Activated T-helper 2 cell treated with anti-CD3 and anti-CD28 coated beads, Interferon-gamma antibody, Interleukin-2, Interleukin-4, amounts not matched to agents 10 μg/mL and 5 μg/mL and 100 μg/mL, durations not matched to agents 14 hours and 24 hours and 36 hours (primary cell): Measurements from ENCODE around the gene CEP112. TPM values are rescaled to one million over a fixed set of nuclear protein-coding genes. Genes with fewer than 3 reads are reported as not detected.

ENCODE experiments used
- DNase-seq: peaks from one replicate; pipeline ENCODE4 v3.0.0; 2021; ENCODE audit warnings: low spot score
- H3K27ac Mint-ChIP-seq: one replicate; pipeline ENCODE4 v1.8.0; 2021; ENCODE audit warnings: mixed read lengths
- H3K27me3 Mint-ChIP-seq: one replicate; pipeline ENCODE4 v1.8.0; 2021; ENCODE audit warnings: low read depth, mixed read lengths
- H3K36me3 Mint-ChIP-seq: one replicate; pipeline ENCODE4 v1.8.0; 2021; ENCODE audit warnings: low read depth, mixed read lengths
- H3K4me1 Mint-ChIP-seq: one replicate; pipeline ENCODE4 v1.8.0; 2021; ENCODE audit warnings: low read depth, mixed read lengths
- H3K4me3 Mint-ChIP-seq: one replicate; pipeline ENCODE4 v1.8.0; 2021; ENCODE audit warnings: low read depth, mild to moderate bottlenecking, moderate library complexity, mixed read lengths
- H3K9me3 Mint-ChIP-seq: one replicate; pipeline ENCODE4 v1.8.0; 2021; ENCODE audit warnings: mixed read lengths
- intact Hi-C: fragments of 100-400 bp; cut with micrococcal nuclease; formaldehyde crosslinking; loops from one replicate; pipeline ENCODE4 v1.15.1; 2023
- total RNA-seq: library from RNA; stranded (reverse); gene quantifications from 2 replicates; pipeline ENCODE4 v1.2.3, GENCODE V29; 2022

CEP112 gene
- total RNA-seq, 1 donor from 2014 or later: 0.66 TPM

DNA sequence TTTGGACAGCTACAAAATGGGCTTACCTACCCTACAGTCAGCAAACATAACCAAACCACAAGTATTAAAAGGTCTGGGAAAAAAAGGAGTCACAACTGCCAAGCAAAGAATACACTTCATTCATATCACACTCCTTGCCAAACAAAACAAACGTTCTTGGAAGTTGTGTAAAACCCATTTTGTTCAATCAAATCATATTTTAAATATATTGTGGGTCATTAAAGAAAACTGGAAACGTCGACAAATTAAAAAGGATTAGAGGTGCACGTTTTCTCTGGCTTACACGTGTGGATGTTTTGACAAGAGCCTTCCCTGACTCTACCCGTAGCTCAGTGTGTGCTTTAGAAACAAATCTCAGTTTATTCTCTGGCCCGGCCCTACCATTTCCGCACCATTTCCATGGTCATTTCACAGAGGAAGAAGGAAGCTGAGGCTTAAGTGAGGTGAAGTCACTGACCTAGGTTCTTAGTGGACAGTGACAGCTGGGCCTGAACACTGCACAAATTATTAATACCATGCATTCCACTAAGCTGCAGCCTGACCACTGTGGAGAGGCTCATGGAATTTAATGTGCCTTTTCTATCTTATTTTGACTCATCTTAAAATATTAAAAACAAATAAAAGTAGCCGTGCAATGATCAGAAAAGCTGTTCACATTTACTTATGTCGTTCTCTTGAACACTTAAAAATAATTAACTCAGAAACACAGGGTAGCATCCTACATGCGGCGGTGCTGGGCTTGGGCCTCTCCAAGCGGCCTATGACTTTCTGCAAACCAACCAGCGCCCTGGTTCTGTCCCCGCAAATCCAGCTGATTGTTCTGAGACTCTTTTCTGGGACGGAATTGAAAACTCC lies 968 bp downstream of the CEP112 start:
- no peak for DNase-seq
- peaks cover 14% of the 10 kb centered on the region for H3K4me1 Mint-ChIP-seq

DNA sequence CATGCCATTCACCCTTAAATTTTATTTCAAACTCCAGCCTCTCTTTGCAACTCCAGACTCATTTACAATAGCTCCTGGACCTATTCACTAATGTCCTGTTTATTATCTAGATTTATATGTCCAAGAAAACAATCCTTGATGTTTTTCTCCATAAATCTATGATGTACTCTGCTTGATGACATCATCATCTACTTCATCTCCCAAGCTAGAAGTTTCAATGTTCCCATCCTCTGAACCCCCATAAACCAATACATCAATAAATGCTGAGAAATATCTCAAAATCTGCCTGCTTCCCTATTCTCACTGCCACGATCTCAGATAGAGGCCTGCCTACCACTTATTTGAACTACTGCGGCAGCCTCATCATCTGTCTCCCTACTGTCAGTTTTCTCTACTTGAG lies 4.2 kb downstream of the CEP112 start:
- H3K9me3 Mint-ChIP-seq: peaks cover 4% of the 10 kb centered on the region
- DNase-seq: no peak
- H3K4me1 Mint-ChIP-seq: peaks cover 14% of the 10 kb centered on the region
- no peak overlapping the region for H3K4me3 Mint-ChIP-seq
- no peak overlapping the region for H3K27ac Mint-ChIP-seq
- intact Hi-C loops: no loop called here
- peaks cover 4% of the 10 kb centered on the region for H3K27me3 Mint-ChIP-seq
- H3K36me3 Mint-ChIP-seq: no peaks in the 10 kb centered on the region

More for the DNA sequence above, 968 bp downstream of the CEP112 start:
- Mint-ChIP-seq H3K36me3 (no peaks in the 10 kb centered on the region), H3K27me3 (peaks cover 4% of the 10 kb centered on the region), H3K4me3 (peak overlapping the region; percentile 77), H3K27ac (no peak overlapping the region), H3K9me3 (no peaks in the 10 kb centered on the region)
- intact Hi-C loops: no loop called here

GRCh38 chr17:66185862-66186261 lies 6.1 kb downstream of the CEP112 start:
- intact Hi-C loops: no loop called here
- Mint-ChIP-seq H3K27me3 (no peaks in the 10 kb centered on the region), H3K27ac (no peak overlapping the region), H3K4me3 (no peak overlapping the region), H3K36me3 (no peaks in the 10 kb centered on the region), H3K4me1 (peaks cover 3% of the 10 kb centered on the region), H3K9me3 (peaks cover 4% of the 10 kb centered on the region)
- no peak for DNase-seq

GRCh38 chr17:66184392-66184791 lies 7.5 kb downstream of the CEP112 start:
- Mint-ChIP-seq H3K4me3 (no peak overlapping the region), H3K9me3 (peaks cover 4% of the 10 kb centered on the region), H3K36me3 (no peaks in the 10 kb centered on the region), H3K4me1 (no peaks in the 10 kb centered on the region), H3K27ac (no peak overlapping the region), H3K27me3 (peaks cover 3% of the 10 kb centered on the region)
- intact Hi-C loops: no loop called here
- DNase-seq: no peak

DNA sequence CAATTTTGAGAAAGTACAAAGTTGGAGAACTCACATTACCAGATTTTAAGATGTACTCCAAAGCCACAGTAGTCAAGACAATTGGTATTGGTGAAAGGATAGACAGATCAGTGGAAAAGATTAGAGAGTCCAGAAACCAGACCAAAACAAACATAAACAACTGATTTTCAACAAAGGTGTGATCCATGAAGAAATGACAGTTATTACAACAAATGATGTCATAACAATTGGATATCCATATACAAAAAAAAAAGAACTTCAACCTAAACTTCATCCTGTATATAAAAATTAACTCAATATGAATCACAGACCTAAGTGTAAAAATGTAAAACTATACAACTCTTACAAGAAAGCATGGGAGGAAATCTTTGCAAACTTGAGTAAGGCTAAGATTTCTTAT lies 8.4 kb downstream of the CEP112 start:
- Mint-ChIP-seq H3K4me1 (no peaks in the 10 kb centered on the region), H3K36me3 (no peaks in the 10 kb centered on the region), H3K27me3 (peaks cover 8% of the 10 kb centered on the region), H3K9me3 (peaks cover 4% of the 10 kb centered on the region), H3K27ac (no peak overlapping the region), H3K4me3 (no peak overlapping the region)
- intact Hi-C loops: no loop called here
- DNase-seq: no peak

DNA sequence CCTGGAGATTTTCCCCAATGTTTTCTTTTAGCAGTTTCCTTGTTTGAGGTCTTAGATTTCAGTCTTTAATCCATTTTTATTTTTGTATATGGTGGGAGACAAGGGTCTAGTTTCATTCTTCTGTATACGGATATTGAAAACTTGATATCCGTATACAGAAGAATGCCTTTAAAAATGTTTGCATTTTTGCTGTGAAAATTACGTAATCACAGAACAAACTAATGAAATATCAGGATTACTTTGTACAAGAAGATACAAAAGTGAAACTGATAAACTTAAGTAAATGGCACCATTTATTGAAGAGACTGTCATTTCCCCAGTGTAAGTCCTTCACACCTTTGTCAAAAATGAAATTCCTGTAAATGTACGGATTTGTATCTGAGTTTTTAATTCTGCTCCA lies 13.3 kb downstream of the CEP112 start:
- no peak for DNase-seq
- no peaks in the 10 kb centered on the region for H3K9me3 Mint-ChIP-seq
- H3K4me3 Mint-ChIP-seq: no peak overlapping the region
- intact Hi-C loops: no loop called here
- peaks cover 13% of the 10 kb centered on the region for H3K27me3 Mint-ChIP-seq
- H3K36me3 Mint-ChIP-seq: no peaks in the 10 kb centered on the region
- no peaks in the 10 kb centered on the region for H3K4me1 Mint-ChIP-seq
- H3K27ac Mint-ChIP-seq: no peak overlapping the region

GRCh38 chr17:66177048-66177447 lies 14.9 kb downstream of the CEP112 start:
- no peaks in the 10 kb centered on the region for H3K36me3 Mint-ChIP-seq
- H3K4me1 Mint-ChIP-seq: no peaks in the 10 kb centered on the region
- DNase-seq: no peak
- no peaks in the 10 kb centered on the region for H3K9me3 Mint-ChIP-seq
- no peak overlapping the region for H3K4me3 Mint-ChIP-seq
- intact Hi-C loops: no loop called here
- peaks cover 17% of the 10 kb centered on the region for H3K27me3 Mint-ChIP-seq
- H3K27ac Mint-ChIP-seq: no peak overlapping the region

- DNase-seq: no peak
- H3K4me3 Mint-ChIP-seq: no peak overlapping the region
- H3K4me1 Mint-ChIP-seq: no peaks in the 10 kb centered on the region
- no peaks in the 10 kb centered on the region for H3K36me3 Mint-ChIP-seq
- H3K9me3 Mint-ChIP-seq: no peaks in the 10 kb centered on the region
- intact Hi-C loops: no loop called here
- peaks cover 17% of the 10 kb centered on the region for H3K27me3 Mint-ChIP-seq
- H3K27ac Mint-ChIP-seq: no peak overlapping the region
Measured at GRCh38 chr17:66175892-66176291, 16.0 kb downstream of the CEP112 start.

GRCh38 chr17:66172691-66173223 lies 19.2 kb downstream of the CEP112 start:
- Mint-ChIP-seq H3K27ac (no peak overlapping the region), H3K36me3 (no peaks in the 10 kb centered on the region), H3K27me3 (peaks cover 9% of the 10 kb centered on the region), H3K9me3 (no peaks in the 10 kb centered on the region), H3K4me3 (no peak overlapping the region), H3K4me1 (no peaks in the 10 kb centered on the region)
- intact Hi-C loops: no loop called here
- DNase-seq: no peak

- peaks cover 9% of the 10 kb centered on the region for H3K27me3 Mint-ChIP-seq
- H3K36me3 Mint-ChIP-seq: no peaks in the 10 kb centered on the region
- intact Hi-C loops: no loop called here
- H3K9me3 Mint-ChIP-seq: no peaks in the 10 kb centered on the region
- no peak overlapping the region for H3K27ac Mint-ChIP-seq
- no peak for DNase-seq
- H3K4me3 Mint-ChIP-seq: no peak overlapping the region
- H3K4me1 Mint-ChIP-seq: no peaks in the 10 kb centered on the region
Measured at GRCh38 chr17:66172144-66172543, 19.8 kb downstream of the CEP112 start.

DNA sequence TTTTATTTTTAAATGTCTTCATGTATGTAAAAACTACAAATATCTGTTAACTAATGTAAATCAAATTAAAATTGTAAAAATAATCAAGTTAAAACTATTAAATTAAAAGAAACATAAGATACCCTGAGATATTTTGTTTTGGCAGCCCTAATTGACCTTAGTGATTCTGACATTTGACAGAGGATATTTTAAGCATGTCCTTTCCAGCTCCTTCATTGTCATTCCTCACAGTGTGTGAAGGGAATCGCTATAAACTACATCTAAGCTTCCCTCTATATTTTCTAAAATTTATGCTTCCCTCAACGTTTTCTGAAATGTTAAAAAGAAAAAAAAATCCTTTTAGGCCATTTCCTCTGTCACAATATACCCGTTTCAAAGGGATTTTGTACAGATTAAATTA lies 20.2 kb downstream of the CEP112 start:
- no peak overlapping the region for H3K4me3 Mint-ChIP-seq
- intact Hi-C loops: no loop called here
- no peak overlapping the region for H3K27ac Mint-ChIP-seq
- no peak for DNase-seq
- no peaks in the 10 kb centered on the region for H3K9me3 Mint-ChIP-seq
- no peaks in the 10 kb centered on the region for H3K36me3 Mint-ChIP-seq
- H3K4me1 Mint-ChIP-seq: no peaks in the 10 kb centered on the region
- peaks cover 9% of the 10 kb centered on the region for H3K27me3 Mint-ChIP-seq

- Mint-ChIP-seq H3K27ac (no peak overlapping the region), H3K27me3 (peaks cover 9% of the 10 kb centered on the region), H3K9me3 (no peaks in the 10 kb centered on the region), H3K36me3 (no peaks in the 10 kb centered on the region), H3K4me1 (no peaks in the 10 kb centered on the region), H3K4me3 (no peak overlapping the region)
- no peak for DNase-seq
- intact Hi-C loops: no loop called here
Measured at GRCh38 chr17:66171172-66171571, 20.8 kb downstream of the CEP112 start.

DNA sequence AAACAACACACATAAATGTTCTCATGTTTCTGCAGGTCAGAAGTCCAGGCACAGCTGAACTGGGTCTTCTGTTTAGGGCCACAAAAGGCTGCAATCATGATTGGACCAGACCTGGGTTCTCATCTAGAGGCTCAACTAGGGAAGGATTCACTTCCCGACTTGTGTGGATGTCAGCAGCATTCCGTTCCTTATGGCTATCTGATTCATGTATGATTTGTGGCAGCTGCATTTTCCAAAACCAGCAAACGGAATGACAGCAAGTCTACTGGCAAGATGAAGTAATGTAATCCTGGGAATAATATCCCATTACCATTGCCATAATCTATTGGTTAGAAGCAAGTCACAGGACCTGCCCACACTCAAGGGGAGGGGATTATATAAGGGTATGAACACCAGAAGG lies 22.1 kb downstream of the CEP112 start:
- H3K36me3 Mint-ChIP-seq: no peaks in the 10 kb centered on the region
- H3K4me1 Mint-ChIP-seq: no peaks in the 10 kb centered on the region
- DNase-seq: no peak
- intact Hi-C loops: loop anchor here (10.0 kb wide), 1 partner anchor 615 kb away; no protein-coding TSS in a partner anchor
- no peaks in the 10 kb centered on the region for H3K9me3 Mint-ChIP-seq
- H3K4me3 Mint-ChIP-seq: no peak overlapping the region
- H3K27me3 Mint-ChIP-seq: peaks cover 5% of the 10 kb centered on the region
- H3K27ac Mint-ChIP-seq: no peak overlapping the region
